Measurements from ENCODE around the gene IQSEC1.

Gene IQSEC1

GRCh38 chr3:13069495-13069894 lies 3.7 kb downstream of the IQSEC1 start:
- H3K4me1 ChIP-seq (ENCODE audit: control insufficient read depth, insufficient read depth, low read length), result no peaks in the 10 kb centered on the region
- no peaks in the 10 kb centered on the region for H3K36me3 ChIP-seq (ENCODE audit: control insufficient read depth, insufficient read depth, low read length)
- no peaks in the 10 kb centered on the region for H3K9me3 ChIP-seq (ENCODE audit: control insufficient read depth, low read length)
- no peak overlapping the region for H3K4me3 ChIP-seq (ENCODE audit: low read length)
- H3K9ac ChIP-seq (ENCODE audit: low read length), result no peak overlapping the region
- peaks cover 27% of the 10 kb centered on the region for H3K27me3 ChIP-seq (ENCODE audit: control insufficient read depth, insufficient read depth, low read length)

GRCh38 chr3:13068269-13069010 lies 4.8 kb downstream of the IQSEC1 start:
- no peaks in the 10 kb centered on the region for H3K9me3 ChIP-seq (ENCODE audit: control insufficient read depth, low read length)
- H3K4me1 ChIP-seq (ENCODE audit: control insufficient read depth, insufficient read depth, low read length), result no peaks in the 10 kb centered on the region
- H3K27me3 ChIP-seq (ENCODE audit: control insufficient read depth, insufficient read depth, low read length), result peaks cover 17% of the 10 kb centered on the region
- no peaks in the 10 kb centered on the region for H3K36me3 ChIP-seq (ENCODE audit: control insufficient read depth, insufficient read depth, low read length)
- H3K4me3 ChIP-seq (ENCODE audit: low read length), result no peak overlapping the region
- H3K9ac ChIP-seq (ENCODE audit: low read length), result no peak overlapping the region

- no peaks in the 10 kb centered on the region for H3K36me3 ChIP-seq (ENCODE audit: control insufficient read depth, insufficient read depth, low read length)
- no peak overlapping the region for H3K9ac ChIP-seq (ENCODE audit: low read length)
- no peak overlapping the region for H3K4me3 ChIP-seq (ENCODE audit: low read length)
- no peaks in the 10 kb centered on the region for H3K9me3 ChIP-seq (ENCODE audit: control insufficient read depth, low read length)
- H3K4me1 ChIP-seq (ENCODE audit: control insufficient read depth, insufficient read depth, low read length), result no peaks in the 10 kb centered on the region
- H3K27me3 ChIP-seq (ENCODE audit: control insufficient read depth, insufficient read depth, low read length), result peaks cover 11% of the 10 kb centered on the region
These were observed 5.5 kb downstream of the IQSEC1 start for GRCh38 chr3:13067778-13068177.

DNA sequence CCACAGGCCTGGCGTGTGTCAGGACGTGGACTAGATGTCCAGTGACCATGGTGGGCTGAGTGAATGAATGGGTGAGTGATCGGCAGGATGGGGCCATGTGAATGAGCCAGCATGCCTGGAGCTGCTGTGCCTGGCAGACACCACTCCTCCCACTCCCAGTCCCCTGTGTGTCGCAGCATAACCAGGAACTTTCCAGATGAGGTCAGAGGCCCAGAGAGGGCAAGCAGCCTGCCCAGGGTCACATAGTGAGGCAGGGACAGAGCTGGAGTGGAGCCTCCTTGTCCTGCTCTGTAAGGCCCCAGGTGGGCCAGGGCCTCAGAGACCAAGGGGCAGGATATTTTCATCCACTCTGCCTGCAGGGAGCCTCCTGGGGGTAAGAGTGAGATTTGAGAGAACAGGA lies 6.4 kb downstream of the IQSEC1 start:
- H3K9me3 ChIP-seq (ENCODE audit: control insufficient read depth, low read length), result no peaks in the 10 kb centered on the region
- no peak overlapping the region for H3K4me3 ChIP-seq (ENCODE audit: low read length)
- no peaks in the 10 kb centered on the region for H3K4me1 ChIP-seq (ENCODE audit: control insufficient read depth, insufficient read depth, low read length)
- peaks cover 2% of the 10 kb centered on the region for H3K27me3 ChIP-seq (ENCODE audit: control insufficient read depth, insufficient read depth, low read length)
- H3K36me3 ChIP-seq (ENCODE audit: control insufficient read depth, insufficient read depth, low read length), result no peaks in the 10 kb centered on the region
- no peak overlapping the region for H3K9ac ChIP-seq (ENCODE audit: low read length)

DNA sequence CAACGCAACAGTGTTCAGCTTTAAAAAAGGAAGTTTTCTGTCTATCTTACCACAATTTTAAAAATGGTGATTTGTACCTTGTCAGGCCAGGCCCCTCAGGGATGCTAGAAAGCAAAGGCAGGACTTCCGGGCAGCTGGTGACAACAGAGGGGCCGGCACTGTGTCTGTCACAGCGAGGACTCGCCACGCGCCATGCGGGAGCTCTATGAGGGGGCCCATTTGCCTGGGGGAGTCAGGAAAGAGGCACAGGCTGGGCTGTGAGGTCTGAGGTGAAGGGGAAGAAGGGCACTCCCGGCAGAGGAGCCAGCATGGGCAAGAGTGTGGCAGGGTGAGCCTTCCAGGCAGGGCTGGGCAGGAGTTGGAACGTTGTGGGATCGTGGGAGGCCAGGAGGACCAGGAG lies 7.0 kb downstream of the IQSEC1 start:
- no peaks in the 10 kb centered on the region for H3K4me1 ChIP-seq (ENCODE audit: control insufficient read depth, insufficient read depth, low read length)
- no peaks in the 10 kb centered on the region for H3K9me3 ChIP-seq (ENCODE audit: control insufficient read depth, low read length)
- H3K4me3 ChIP-seq (ENCODE audit: low read length), result no peak overlapping the region
- H3K27me3 ChIP-seq (ENCODE audit: control insufficient read depth, insufficient read depth, low read length), result no peaks in the 10 kb centered on the region
- no peaks in the 10 kb centered on the region for H3K36me3 ChIP-seq (ENCODE audit: control insufficient read depth, insufficient read depth, low read length)
- H3K9ac ChIP-seq (ENCODE audit: low read length), result no peak overlapping the region

- Histone ChIP-seq H3K9ac (ENCODE audit: low read length) (no peak overlapping the region), H3K9me3 (ENCODE audit: control insufficient read depth, low read length) (no peaks in the 10 kb centered on the region), H3K27me3 (ENCODE audit: control insufficient read depth, insufficient read depth, low read length) (no peaks in the 10 kb centered on the region), H3K36me3 (ENCODE audit: control insufficient read depth, insufficient read depth, low read length) (no peaks in the 10 kb centered on the region), H3K4me1 (ENCODE audit: control insufficient read depth, insufficient read depth, low read length) (no peaks in the 10 kb centered on the region), H3K4me3 (ENCODE audit: low read length) (no peak overlapping the region)
These were observed 7.5 kb downstream of the IQSEC1 start for GRCh38 chr3:13065727-13066126.

- Histone ChIP-seq H3K9ac (ENCODE audit: low read length) (no peak overlapping the region), H3K4me3 (ENCODE audit: low read length) (no peak overlapping the region), H3K4me1 (ENCODE audit: control insufficient read depth, insufficient read depth, low read length) (no peaks in the 10 kb centered on the region), H3K27me3 (ENCODE audit: control insufficient read depth, insufficient read depth, low read length) (no peaks in the 10 kb centered on the region), H3K36me3 (ENCODE audit: control insufficient read depth, insufficient read depth, low read length) (no peaks in the 10 kb centered on the region), H3K9me3 (ENCODE audit: control insufficient read depth, low read length) (no peaks in the 10 kb centered on the region)
These were observed 8.3 kb downstream of the IQSEC1 start for GRCh38 chr3:13064964-13065363.

DNA sequence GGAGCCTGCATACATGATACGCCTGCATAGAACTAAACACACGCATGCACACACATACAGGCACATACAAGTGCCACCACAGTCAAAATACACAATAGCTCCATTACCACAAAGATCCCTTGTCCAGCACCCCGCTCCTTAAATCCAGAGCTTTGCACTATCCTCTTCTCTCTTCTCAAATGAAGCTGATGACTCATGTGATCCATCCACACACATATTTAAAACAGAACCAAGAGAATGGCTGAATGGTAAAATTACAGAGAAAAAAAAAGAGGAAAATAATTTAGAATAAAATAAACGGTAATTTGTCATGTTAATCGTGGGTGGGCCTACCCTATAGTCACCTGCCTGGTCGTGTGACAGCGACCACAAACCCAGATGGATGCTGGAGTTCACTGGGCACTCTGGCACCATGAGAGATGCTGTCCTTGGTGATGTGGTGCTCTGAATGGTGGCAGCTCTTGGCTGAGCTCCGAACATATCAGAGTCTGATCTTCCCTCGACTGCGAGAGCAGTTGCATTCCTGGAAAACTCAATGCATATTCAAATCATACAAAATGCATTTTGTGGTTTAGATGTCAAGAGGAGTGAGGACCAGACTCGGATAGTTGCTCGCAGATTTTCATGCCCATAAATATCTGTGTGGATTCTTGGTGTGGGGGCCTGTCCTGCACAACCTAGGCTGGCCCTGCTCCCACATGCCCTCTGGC lies 8.9 kb downstream of the IQSEC1 start:
- H3K36me3 ChIP-seq (ENCODE audit: control insufficient read depth, insufficient read depth, low read length), result no peaks in the 10 kb centered on the region
- H3K4me1 ChIP-seq (ENCODE audit: control insufficient read depth, insufficient read depth, low read length), result no peaks in the 10 kb centered on the region
- H3K27me3 ChIP-seq (ENCODE audit: control insufficient read depth, insufficient read depth, low read length), result no peaks in the 10 kb centered on the region
- no peaks in the 10 kb centered on the region for H3K9me3 ChIP-seq (ENCODE audit: control insufficient read depth, low read length)
- no peak overlapping the region for H3K9ac ChIP-seq (ENCODE audit: low read length)
- no peak overlapping the region for H3K4me3 ChIP-seq (ENCODE audit: low read length)

- Histone ChIP-seq H3K9me3 (ENCODE audit: control insufficient read depth, low read length) (no peaks in the 10 kb centered on the region), H3K36me3 (ENCODE audit: control insufficient read depth, insufficient read depth, low read length) (no peaks in the 10 kb centered on the region), H3K9ac (ENCODE audit: low read length) (no peak overlapping the region), H3K27me3 (ENCODE audit: control insufficient read depth, insufficient read depth, low read length) (no peaks in the 10 kb centered on the region), H3K4me1 (ENCODE audit: control insufficient read depth, insufficient read depth, low read length) (no peaks in the 10 kb centered on the region), H3K4me3 (ENCODE audit: low read length) (no peak overlapping the region)
These were observed 10.0 kb downstream of the IQSEC1 start for GRCh38 chr3:13063225-13063624.

DNA sequence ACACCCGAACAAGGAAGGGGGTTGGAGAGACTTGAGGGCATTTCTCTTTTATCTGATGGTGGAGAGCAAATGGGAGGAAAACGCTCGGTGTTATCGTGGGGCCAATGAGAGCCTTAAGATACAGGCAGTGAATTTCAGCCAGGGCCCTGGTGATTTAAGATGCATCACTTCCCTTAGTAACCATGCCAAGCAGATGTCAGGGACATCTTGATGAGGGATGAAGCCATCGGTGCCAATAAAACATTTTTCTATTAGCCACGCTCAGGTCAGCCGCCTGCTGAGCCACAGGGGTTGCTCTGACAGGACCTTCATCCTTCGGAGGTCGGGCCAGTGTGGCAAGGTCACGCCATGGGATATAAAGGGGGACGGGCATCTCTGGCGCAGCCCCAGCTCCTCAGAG lies 10.6 kb downstream of the IQSEC1 start:
- H3K4me1 ChIP-seq (ENCODE audit: control insufficient read depth, insufficient read depth, low read length), result no peaks in the 10 kb centered on the region
- no peak overlapping the region for H3K4me3 ChIP-seq (ENCODE audit: low read length)
- H3K9me3 ChIP-seq (ENCODE audit: control insufficient read depth, low read length), result no peaks in the 10 kb centered on the region
- no peaks in the 10 kb centered on the region for H3K36me3 ChIP-seq (ENCODE audit: control insufficient read depth, insufficient read depth, low read length)
- H3K27me3 ChIP-seq (ENCODE audit: control insufficient read depth, insufficient read depth, low read length), result no peaks in the 10 kb centered on the region
- H3K9ac ChIP-seq (ENCODE audit: low read length), result no peak overlapping the region

GRCh38 chr3:13060341-13060910 lies 12.8 kb downstream of the IQSEC1 start:
- Histone ChIP-seq H3K4me1 (ENCODE audit: control insufficient read depth, insufficient read depth, low read length) (no peaks in the 10 kb centered on the region), H3K27me3 (ENCODE audit: control insufficient read depth, insufficient read depth, low read length) (no peaks in the 10 kb centered on the region), H3K36me3 (ENCODE audit: control insufficient read depth, insufficient read depth, low read length) (no peaks in the 10 kb centered on the region), H3K9me3 (ENCODE audit: control insufficient read depth, low read length) (no peaks in the 10 kb centered on the region), H3K9ac (ENCODE audit: low read length) (no peak overlapping the region), H3K4me3 (ENCODE audit: low read length) (no peak overlapping the region)

- Histone ChIP-seq H3K9ac (ENCODE audit: low read length) (no peak overlapping the region), H3K27me3 (ENCODE audit: control insufficient read depth, insufficient read depth, low read length) (no peaks in the 10 kb centered on the region), H3K4me1 (ENCODE audit: control insufficient read depth, insufficient read depth, low read length) (no peaks in the 10 kb centered on the region), H3K9me3 (ENCODE audit: control insufficient read depth, low read length) (no peaks in the 10 kb centered on the region), H3K4me3 (ENCODE audit: low read length) (no peak overlapping the region), H3K36me3 (ENCODE audit: control insufficient read depth, insufficient read depth, low read length) (no peaks in the 10 kb centered on the region)
These were observed 14.7 kb downstream of the IQSEC1 start for GRCh38 chr3:13058346-13059120.

All from mucosa of stomach (tissue), 1 donor.